Testis (tissue), 3 donors: ENCODE measurements around the gene SMURF2. TPM values are rescaled to one million over a fixed set of nuclear protein-coding genes. Genes with fewer than 3 reads are reported as not detected.
"Not testable (repeated sequence)": the region's sequence is repeated elsewhere in the genome, so short reads cannot be mapped to it uniquely, and the experiment has no call there.

Experiments
- DNase-seq: peaks from one replicate; pipeline ENCODE4 v3.0.0-alpha.2; 2019
- H3K27ac ChIP-seq, 2 donors: fragments of 200-600 bp; sonication (generic); one replicate each; pipeline ENCODE4 v1.5.1; 2019
- H3K27me3 ChIP-seq: fragments of 200-600 bp; sonication (generic); one replicate; pipeline ENCODE4 v1.5.1; 2019
- H3K36me3 ChIP-seq: fragments of 200-600 bp; sonication (generic); one replicate; pipeline ENCODE4 v1.5.1; 2017; ENCODE audit warnings: low read depth; ENCODE audit errors: missing control alignments
- H3K4me1 ChIP-seq: fragments of 200-600 bp; sonication (generic); one replicate; pipeline ENCODE4 v1.5.1; 2019
- H3K4me3 ChIP-seq, 2 donors: fragments of 200-600 bp; sonication (generic); one replicate each; pipeline ENCODE4 v1.5.1; 2017 to 2019
- H3K9me3 ChIP-seq: fragments of 200-600 bp; sonication (generic); one replicate; pipeline ENCODE4 v1.5.1; 2017
- CTCF ChIP-seq, 3 experiments: fragments of 450-650 bp in 2 of 3; fragments of 200-600 bp in 1 of 3; sonication (generic) in 1 of 3; IDR thresholded peaks; one replicate each; pipeline ENCODE4 v1.5.1; 2016 to 2019; ENCODE audit warnings: antibody characterized with exemption in 3 of 3, mild to moderate bottlenecking in 2 of 3, moderate library complexity in 1 of 3
- POLR2A ChIP-seq: fragments of 450-650 bp; IDR thresholded peaks from one replicate; pipeline ENCODE4 v1.6.1; 2017; ENCODE audit warnings: antibody characterized with exemption, mild to moderate bottlenecking, moderate library complexity
- WGBS, 2 donors: methylation state at CpG; one replicate each; pipeline ENCODE4 v1.1.5; 2018; 5-methylcytosine and 5-hydroxymethylcytosine counted together
- intact Hi-C: fragments of 100-400 bp; cut with DNase I; formaldehyde crosslinking; loops from one replicate; pipeline ENCODE4 v1.15.1; 2023; ENCODE audit warnings: low total_unique reads
- polyA plus RNA-seq: library from polyadenylated mRNA; stranded (reverse); fragments of 350-450 nt; fragmentation: Illumina TruSeq; extraction: RNeasy Lipid Tissue Mini Kit (QIAGEN cat#74804); gene quantifications from one replicate; pipeline ENCODE4 v1.2.3, GENCODE V29; 2014; ENCODE audit warnings: low read depth, low replicate concordance; ENCODE audit not compliant: insufficient read depth
- total RNA-seq, 2 donors: library from RNA; depleted of rRNA; stranded (reverse); fragments of >200 nt; gene quantifications; one replicate each; pipeline ENCODE4 v1.2.3, GENCODE V29; 2016

SMURF2 gene
- total and polyA plus RNA-seq, 3 donors from 2014 or later: 28.9 to 50.0 (median 32.2) TPM

GRCh38 chr17:64664299-64664981, 2.3 kb upstream of the SMURF2 start:
- H3K27ac ChIP-seq, intact Hi-C loops, H3K36me3 ChIP-seq, DNase-seq, H3K4me1 ChIP-seq, H3K27me3 ChIP-seq, H3K4me3 ChIP-seq, H3K9me3 ChIP-seq: not testable (repeated sequence)
- 75 to 77% methylated on average over 6 of the region's 6 CpGs for WGBS, 2 donors

DNA sequence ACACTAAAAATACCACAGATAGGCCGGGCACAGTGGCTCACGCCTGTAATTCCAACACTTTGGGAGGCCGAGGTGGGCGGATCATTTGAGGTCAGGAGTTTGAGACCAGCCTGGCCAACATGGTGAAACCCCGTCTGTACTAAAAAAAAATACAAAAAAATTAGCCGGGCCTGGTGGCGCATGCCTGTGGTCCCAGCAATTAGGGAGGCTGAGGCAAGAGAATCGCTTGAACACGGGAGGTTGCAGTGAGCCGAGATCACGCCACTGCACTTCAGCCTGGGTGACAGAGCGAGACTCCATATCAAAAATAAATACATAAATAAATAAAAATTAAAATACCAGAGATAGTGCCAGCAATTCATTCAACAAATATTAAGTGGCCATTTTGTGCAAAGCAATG, 1.7 kb upstream of the SMURF2 start:
- H3K9me3 ChIP-seq, H3K36me3 ChIP-seq, H3K27me3 ChIP-seq, H3K4me1 ChIP-seq, intact Hi-C loops, DNase-seq, H3K4me3 ChIP-seq, H3K27ac ChIP-seq: not testable (repeated sequence)
- 79 to 86% methylated on average over 12 of the region's 12 CpGs for WGBS, 2 donors

- DNase-seq: no peak
- TF ChIP-seq POLR2A (no peak), CTCF (IDR thresholded peaks at IDR 0.05) (no peak)
- Histone ChIP-seq H3K36me3 (no peaks in the 10 kb centered on the region), H3K27me3 (no peaks in the 10 kb centered on the region), H3K4me1 (no peaks in the 10 kb centered on the region), H3K27ac (peak overlapping the region in 1 of 2 donors; percentile 96), H3K9me3 (no peaks in the 10 kb centered on the region), H3K4me3 (peak overlapping the region; percentile 86 to 88)
- 45 to 58% methylated on average over 18 of the region's 18 CpGs for WGBS, 2 donors
- intact Hi-C loops: no loop called here
These were observed 764 bp upstream of the SMURF2 start for GRCh38 chr17:64662774-64663367.

DNA sequence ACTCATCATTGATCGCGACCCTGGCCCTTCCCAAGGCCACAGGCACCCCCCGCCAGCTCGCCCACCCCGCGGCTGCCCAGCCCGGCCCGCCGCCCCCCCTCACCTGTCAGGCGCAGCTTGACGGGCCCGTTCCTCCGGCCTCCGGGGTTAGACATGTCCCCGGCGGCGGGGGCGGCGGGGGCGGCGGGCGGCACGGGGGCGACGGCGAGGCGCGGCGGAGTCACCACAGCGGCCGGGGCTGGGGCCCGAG, 456 bp downstream of the SMURF2 start:
- Histone ChIP-seq H3K9me3 (no peaks in the 10 kb centered on the region), H3K4me3 (peak overlapping the region; percentile 86 to 88), H3K27ac (peak overlapping the region; percentile 55 to 96), H3K36me3 (no peaks in the 10 kb centered on the region), H3K4me1 (no peaks in the 10 kb centered on the region), H3K27me3 (no peaks in the 10 kb centered on the region)
- WGBS, 2 donors: 0% methylated on average over 9 to 26 of the region's 32 CpGs
- intact Hi-C loops: no loop called here
- TF ChIP-seq CTCF (IDR thresholded peaks at IDR 0.05): no peak
- no peak for TF ChIP-seq POLR2A
- DNase-seq: peak; percentile 65

GRCh38 chr17:64660978-64661725, 955 bp downstream of the SMURF2 start:
- H3K4me1 ChIP-seq, H3K36me3 ChIP-seq, H3K27me3 ChIP-seq, H3K9me3 ChIP-seq, intact Hi-C loops: not testable (repeated sequence)
- WGBS, 2 donors: 0 to 1% methylated on average over 21 to 37 of the region's 37 CpGs
- Histone ChIP-seq H3K4me3 (peak overlapping the region; percentile 86 to 88), H3K27ac (peak overlapping the region; percentile 55 to 96)
- DNase-seq: peak; percentile 34

DNA sequence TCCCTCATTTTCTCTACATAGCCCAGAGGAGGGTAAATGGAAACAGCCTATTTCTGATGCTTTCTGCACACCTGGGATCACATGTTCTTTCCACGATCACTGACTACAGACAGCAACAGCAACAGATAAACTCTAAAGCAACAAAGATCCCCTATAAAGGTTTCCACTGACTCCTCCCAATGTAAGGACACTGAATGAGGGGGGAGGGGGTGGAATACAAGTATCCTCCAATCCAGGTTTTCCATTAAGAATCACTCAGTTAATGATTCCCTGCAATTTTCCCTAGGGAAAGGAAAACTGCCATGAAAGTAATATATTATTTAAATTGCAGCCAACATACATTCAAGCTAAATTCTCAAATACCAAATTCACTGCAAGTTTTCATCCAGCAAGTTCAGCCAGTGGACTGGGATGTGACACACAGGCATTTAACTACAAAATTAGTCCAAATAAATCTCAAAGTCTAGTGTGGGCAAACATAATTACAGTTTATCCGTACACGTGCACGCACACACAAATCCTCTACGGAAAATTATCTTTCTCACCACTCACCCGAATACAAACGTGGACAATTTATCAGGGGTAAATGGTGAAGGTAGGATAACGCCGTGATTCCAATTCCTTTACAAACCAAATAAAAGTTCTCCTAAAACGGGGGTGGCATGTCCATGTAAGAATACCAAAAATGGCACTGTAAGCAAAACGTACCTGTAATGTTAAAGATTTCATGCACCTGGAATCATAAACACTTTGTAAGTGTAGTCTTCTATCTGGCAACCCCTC, 1.7 kb downstream of the SMURF2 start:
- H3K4me1 ChIP-seq, H3K36me3 ChIP-seq, H3K27ac ChIP-seq, DNase-seq, intact Hi-C loops, H3K9me3 ChIP-seq, H3K27me3 ChIP-seq: not testable (repeated sequence)
- H3K4me3 ChIP-seq: peak overlapping the region; percentile 86 to 88
- WGBS, 2 donors: 9 to 13% methylated on average over 11 of the region's 11 CpGs
